ENCODE data around the gene NSD2.
"Not testable (repeated sequence)": the region's sequence is repeated elsewhere in the genome, so short reads cannot be mapped to it uniquely, and the experiment has no call there.

NSD2 gene

GRCh38 chr4:1992468-1993168 lies 121.4 kb downstream of the NSD2 start:
- H3K4me3 ChIP-seq (ENCODE audit: control insufficient read depth, low read depth, low read length) = peak overlapping the region; percentile 7
- TF ChIP-seq, protein P1, sequence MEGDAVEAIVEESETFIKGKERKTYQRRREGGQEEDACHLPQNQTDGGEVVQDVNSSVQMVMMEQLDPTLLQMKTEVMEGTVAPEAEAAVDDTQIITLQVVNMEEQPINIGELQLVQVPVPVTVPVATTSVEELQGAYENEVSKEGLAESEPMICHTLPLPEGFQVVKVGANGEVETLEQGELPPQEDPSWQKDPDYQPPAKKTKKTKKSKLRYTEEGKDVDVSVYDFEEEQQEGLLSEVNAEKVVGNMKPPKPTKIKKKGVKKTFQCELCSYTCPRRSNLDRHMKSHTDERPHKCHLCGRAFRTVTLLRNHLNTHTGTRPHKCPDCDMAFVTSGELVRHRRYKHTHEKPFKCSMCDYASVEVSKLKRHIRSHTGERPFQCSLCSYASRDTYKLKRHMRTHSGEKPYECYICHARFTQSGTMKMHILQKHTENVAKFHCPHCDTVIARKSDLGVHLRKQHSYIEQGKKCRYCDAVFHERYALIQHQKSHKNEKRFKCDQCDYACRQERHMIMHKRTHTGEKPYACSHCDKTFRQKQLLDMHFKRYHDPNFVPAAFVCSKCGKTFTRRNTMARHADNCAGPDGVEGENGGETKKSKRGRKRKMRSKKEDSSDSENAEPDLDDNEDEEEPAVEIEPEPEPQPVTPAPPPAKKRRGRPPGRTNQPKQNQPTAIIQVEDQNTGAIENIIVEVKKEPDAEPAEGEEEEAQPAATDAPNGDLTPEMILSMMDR (conservative IDR thresholded peaks at IDR 0.05; ENCODE audit: control insufficient read depth, insufficient read depth, low read depth, low read length) = peak; percentile 24
- DNase-seq (ENCODE audit: low read depth) = peak; percentile 43

DNA sequence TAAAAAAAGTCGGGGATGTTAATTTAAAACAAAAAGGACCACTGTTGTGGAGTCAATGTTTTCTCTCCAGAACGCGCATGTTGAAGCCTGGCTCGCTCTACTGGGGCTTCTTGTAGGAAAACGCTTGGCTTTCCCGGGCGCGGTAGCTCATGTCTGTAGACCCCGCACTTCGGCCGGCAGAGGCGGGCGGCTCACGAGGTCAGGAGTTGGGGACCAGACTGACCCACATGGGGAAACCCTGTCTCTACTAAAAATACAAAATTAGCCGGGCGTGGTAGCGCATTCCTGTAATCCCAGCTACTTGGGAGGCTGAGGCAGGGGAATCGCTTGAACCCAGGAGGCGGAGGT lies 122.0 kb downstream of the NSD2 start:
- TF ChIP-seq, protein P1 (conservative IDR thresholded peaks at IDR 0.05; ENCODE audit: control insufficient read depth, insufficient read depth, low read depth, low read length) = no peak
- H3K4me3 ChIP-seq (ENCODE audit: control insufficient read depth, low read depth, low read length) = peak overlapping the region; percentile 7
- DNase-seq (ENCODE audit: low read depth) = no peak

GRCh38 chr4:1993718-1994516 lies 122.7 kb downstream of the NSD2 start:
- H3K4me3 ChIP-seq (ENCODE audit: control insufficient read depth, low read depth, low read length); DNase-seq (ENCODE audit: low read depth): not testable (repeated sequence)

GRCh38 chr4:1994938-1995337 lies 123.7 kb downstream of the NSD2 start:
- DNase-seq (ENCODE audit: low read depth) = no peak
- TF ChIP-seq, protein P1 (conservative IDR thresholded peaks at IDR 0.05; ENCODE audit: control insufficient read depth, insufficient read depth, low read depth, low read length) = no peak

GRCh38 chr4:1996866-1997611 lies 125.8 kb downstream of the NSD2 start:
- H3K4me3 ChIP-seq (ENCODE audit: control insufficient read depth, low read depth, low read length) = no peak overlapping the region
- no peak for DNase-seq (ENCODE audit: low read depth)
- TF ChIP-seq, protein P1 (conservative IDR thresholded peaks at IDR 0.05; ENCODE audit: control insufficient read depth, insufficient read depth, low read depth, low read length) = no peak

More at GRCh38 chr4:1994938-1995337, 123.7 kb downstream of the NSD2 start:
- no peak overlapping the region for H3K4me3 ChIP-seq (ENCODE audit: control insufficient read depth, low read depth, low read length)

- no peak for DNase-seq (ENCODE audit: low read depth)
- H3K4me3 ChIP-seq (ENCODE audit: control insufficient read depth, low read depth, low read length) = no peak overlapping the region
- TF ChIP-seq, protein P1 (conservative IDR thresholded peaks at IDR 0.05; ENCODE audit: control insufficient read depth, insufficient read depth, low read depth, low read length) = no peak
Observed at GRCh38 chr4:1997712-1998111, 126.5 kb downstream of the NSD2 start.

- H3K4me3 ChIP-seq (ENCODE audit: control insufficient read depth, low read depth, low read length) = no peak overlapping the region
- TF ChIP-seq, protein P1 (conservative IDR thresholded peaks at IDR 0.05; ENCODE audit: control insufficient read depth, insufficient read depth, low read depth, low read length) = no peak
- no peak for DNase-seq (ENCODE audit: low read depth)
Observed at GRCh38 chr4:1998296-1998695, 127.1 kb downstream of the NSD2 start.

GRCh38 chr4:1999308-1999707 lies 128.1 kb downstream of the NSD2 start:
- H3K4me3 ChIP-seq (ENCODE audit: control insufficient read depth, low read depth, low read length); DNase-seq (ENCODE audit: low read depth): not testable (repeated sequence)

GRCh38 chr4:2003361-2003760 lies 132.2 kb downstream of the NSD2 start:
- H3K4me3 ChIP-seq (ENCODE audit: control insufficient read depth, low read depth, low read length); DNase-seq (ENCODE audit: low read depth): not testable (repeated sequence)

Data from fibroblast of mammary gland (primary cell).